HG03575 (cell line): ENCODE data around the gene CEACAM8.
"Not testable (repeated sequence)": the region's sequence is repeated elsewhere in the genome, so short reads cannot be mapped to it uniquely, and the experiment has no call there.

Experiments used
- ATAC-seq: cut with Tn5 transposase; IDR thresholded peaks from one replicate; pipeline ENCODE4 v1.9.1; 2021; ENCODE audit not compliant: unreplicated experiment, insufficient number of reproducible peaks, low FRiP score; ENCODE audit errors: extremely low read depth

Gene CEACAM8

GRCh38 chr19:42594617-42595489, at the start of gene CEACAM8:
Gene CEACAM8 (minus strand): TSS chr19:42594924. CDS start chr19:42594828, 96 bp downstream.
- ATAC-seq, result no peak

DNA sequence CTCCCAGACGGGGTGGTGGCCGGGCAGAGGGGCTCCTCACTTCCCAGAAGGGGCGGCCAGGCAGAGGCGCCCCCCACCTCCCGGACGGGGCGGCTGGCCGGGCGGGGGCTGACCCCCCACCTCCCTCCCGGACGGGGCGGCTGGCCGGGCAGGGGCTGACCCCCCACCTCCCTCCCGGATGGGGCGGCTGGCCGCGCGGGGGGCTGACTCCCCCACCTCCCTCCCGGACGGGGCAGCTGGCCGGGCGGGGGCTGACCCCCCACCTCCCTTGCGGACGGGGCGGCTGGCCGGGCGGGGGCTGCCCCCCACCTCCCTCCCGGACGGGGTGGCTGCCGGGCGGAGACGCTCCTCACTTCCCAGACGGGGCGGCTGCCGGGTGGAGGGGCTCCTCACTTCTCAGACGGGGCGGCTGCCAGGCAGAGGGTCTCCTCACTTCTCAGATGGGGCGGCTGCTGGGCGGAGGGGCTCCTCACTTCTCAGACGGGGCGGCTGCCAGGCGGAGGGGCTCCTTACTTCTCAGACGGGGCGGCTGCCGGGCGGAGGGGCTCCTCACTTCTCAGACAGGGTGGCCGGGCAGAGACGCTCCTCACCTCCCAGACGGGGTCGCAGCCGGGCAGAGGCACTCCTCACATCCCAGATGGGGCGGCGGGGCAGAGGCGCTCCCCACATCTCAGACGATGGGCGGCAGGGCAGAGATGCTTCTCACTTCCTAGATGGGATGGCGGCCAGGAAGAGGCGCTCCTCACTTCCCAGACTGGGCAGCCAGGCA, 44.8 kb upstream of the CEACAM8 start:
- not testable (repeated sequence) for ATAC-seq

- ATAC-seq, result no peak
Observed at GRCh38 chr19:42635233-42635539, 40.5 kb upstream of the CEACAM8 start.

DNA sequence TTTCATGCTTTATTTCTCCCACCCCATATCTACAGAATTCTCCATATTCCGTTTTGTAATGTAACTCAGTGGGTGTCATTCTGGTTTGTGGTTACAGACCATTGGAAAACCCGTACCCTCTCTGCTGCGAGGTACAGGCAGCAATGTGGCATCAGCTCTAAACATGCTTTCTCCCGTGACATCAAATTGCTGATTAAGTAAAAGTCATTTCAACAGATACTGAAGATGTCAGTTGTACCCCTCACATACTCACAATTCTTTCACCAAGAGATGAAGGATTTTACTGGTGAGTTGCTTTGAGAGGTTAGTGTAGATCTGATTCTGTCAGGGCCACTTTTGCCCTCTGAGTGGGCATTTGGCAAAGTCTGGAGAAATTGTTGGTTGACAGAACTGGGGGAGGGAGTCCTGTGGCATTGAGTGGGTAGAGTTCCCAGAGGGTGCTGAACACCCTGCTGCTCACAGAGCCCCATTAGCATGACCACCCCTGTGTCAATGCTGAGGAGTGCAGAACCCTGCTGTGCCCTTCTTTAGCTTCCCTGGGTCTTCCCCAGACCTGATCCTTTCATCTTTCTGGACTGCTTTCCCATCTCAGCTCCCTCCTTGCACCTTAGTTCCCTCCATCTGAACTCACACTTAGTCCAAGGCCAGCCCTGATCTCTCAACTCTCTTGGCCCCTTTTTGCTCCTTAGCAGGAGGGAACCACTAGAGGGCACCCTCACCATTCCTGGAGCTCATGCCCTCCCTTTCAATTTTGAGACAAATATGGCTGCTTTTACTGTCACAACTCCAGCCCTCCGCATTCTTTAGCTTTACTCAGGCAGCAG, 39.9 kb upstream of the CEACAM8 start:
- no peak for ATAC-seq

- ATAC-seq, result no peak
Observed at GRCh38 chr19:42629191-42629590, 34.5 kb upstream of the CEACAM8 start.

DNA sequence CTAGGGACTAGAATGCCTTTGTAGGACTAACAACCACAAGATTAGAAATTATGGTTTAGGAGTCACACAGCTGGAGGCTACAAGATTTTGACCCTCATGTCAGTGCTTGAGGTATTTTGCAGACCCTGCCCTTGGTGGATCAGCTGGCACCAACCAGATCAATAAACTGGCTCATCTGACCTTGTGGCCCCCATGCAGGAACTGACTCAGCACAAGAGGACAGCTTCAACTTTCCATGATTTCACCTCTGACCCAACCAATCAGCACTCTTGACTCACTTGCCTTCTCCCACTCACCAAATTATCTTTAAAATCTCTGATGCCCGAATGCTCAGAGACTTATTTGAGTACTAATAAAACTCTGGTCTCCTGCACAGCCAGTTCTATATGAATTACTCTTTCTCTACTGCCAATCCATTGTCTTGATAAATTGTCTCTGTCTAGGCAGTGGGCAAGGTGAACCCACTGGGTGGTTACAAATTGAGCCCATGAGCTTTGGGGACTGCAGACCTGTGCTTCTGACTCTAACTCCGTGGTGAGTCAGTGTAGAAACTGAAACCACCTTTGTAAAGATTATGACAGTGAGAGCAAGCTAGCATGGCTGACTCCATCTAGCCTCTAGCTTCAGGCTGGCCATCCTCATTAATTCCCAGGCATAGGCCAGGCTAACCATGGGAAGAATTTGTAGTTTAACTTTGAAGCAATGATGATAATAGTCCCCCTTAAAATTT, 33.9 kb upstream of the CEACAM8 start:
- ATAC-seq, result no peak

DNA sequence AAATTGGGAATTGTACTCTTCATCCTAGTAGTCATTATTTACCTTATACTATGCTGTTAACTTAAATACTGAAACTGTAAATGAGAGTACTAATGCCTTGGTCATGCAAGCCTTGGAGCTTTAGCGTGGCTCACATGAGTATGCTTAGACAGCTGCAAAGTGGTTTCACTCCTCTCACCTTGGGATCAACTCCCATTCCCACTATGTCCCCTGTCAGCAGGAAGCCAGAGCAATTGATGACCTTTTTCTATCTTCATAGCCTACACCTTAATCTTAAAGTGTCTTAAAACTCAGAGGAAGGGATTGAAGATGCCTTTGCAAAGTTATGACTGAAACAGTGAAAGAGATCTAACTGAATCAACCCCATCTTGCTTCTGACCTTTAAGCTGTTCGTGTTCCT, 33.2 kb upstream of the CEACAM8 start:
- ATAC-seq, result no peak

- ATAC-seq, result no peak
Observed at GRCh38 chr19:42626181-42626580, 31.5 kb upstream of the CEACAM8 start.

GRCh38 chr19:42619271-42619670, 24.5 kb upstream of the CEACAM8 start:
- no peak for ATAC-seq

DNA sequence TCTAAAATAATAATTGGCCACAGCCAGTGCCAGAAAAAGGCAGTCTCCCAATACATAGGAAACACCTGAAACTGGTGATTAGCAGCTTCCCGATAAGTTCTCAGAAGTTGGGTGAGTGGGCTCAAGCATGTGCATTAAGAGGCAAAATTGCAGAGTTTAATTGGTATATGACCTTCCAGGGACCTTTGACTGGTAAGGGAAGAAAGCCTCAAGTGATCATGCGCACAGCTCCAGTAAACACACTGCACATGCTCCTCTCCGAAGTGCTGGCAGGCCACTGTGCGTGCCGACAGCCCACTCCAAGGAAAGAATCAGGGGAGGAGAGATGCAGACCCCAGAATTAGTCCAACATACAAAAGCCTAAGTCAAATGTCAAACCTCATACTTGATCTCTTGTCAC, 18.9 kb upstream of the CEACAM8 start:
- ATAC-seq, result no peak

GRCh38 chr19:42610401-42610915, 15.7 kb upstream of the CEACAM8 start:
- not testable (repeated sequence) for ATAC-seq

GRCh38 chr19:42606660-42607351, 12.1 kb upstream of the CEACAM8 start:
- no peak for ATAC-seq

GRCh38 chr19:42601811-42602443, 7.2 kb upstream of the CEACAM8 start:
- ATAC-seq, result no peak

DNA sequence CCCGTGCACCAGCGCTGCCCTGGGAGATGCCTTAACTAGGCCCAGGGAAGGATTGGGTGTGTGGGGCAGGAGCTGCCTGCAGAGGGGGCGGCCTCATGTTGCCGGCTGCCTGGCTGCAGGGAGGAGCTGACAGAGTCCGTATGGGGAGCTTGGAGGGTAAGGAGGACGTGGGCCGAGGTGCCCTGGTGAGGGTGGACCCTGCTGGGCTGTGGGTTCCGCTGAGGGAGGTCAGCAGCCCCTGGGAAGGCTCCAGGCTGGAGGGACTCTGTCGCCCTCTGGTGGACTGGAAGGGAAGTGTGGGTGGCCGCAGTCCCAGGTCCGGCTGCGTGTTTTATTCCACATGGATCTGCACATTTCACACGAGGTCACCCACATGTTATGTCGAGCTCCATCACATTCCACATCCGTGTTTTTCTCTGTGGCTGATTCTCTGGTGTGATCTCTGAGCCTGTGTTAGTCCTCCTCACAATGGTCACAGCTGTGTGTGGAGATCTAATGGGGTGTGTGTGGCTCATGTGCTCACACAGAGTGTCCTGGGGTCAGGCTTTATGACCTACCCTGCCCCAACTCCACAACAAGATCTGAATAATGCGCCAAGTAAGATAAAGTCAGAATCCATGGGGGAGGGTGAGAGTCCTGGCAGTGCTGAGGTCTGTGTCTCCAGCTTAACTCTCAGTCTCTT, 1.8 kb upstream of the CEACAM8 start:
- no peak for ATAC-seq

DNA sequence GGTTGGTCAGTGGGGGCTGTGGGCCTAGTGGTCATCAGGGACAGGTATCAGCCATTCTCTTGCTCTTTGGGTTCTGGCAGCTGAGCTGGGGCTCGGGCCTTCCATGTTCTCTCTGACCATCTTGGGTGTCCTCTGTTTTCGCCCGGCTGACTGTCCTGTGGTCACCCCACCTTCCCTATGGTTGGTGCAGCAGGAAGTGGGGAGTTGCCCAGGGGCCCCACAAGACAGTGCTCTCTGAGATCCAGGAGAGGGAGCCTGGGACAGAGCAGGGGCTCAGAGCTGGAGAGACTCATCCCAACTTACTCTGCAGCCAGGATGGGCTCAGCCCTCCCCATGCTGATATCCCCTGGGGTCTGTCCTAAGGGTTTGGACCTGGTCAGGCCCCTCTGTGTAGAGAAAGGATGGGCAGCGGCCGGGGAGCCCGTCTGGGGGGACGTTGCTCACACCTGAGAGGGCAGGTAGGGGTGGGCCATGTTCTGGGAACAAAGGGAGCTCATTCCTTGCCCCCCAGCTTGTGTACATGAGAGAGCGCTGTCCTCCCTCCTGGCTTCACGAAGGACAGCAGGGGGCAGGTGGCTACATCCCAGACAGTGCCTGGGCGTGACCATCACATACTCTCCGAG, 937 bp upstream of the CEACAM8 start:
- no peak for ATAC-seq

DNA sequence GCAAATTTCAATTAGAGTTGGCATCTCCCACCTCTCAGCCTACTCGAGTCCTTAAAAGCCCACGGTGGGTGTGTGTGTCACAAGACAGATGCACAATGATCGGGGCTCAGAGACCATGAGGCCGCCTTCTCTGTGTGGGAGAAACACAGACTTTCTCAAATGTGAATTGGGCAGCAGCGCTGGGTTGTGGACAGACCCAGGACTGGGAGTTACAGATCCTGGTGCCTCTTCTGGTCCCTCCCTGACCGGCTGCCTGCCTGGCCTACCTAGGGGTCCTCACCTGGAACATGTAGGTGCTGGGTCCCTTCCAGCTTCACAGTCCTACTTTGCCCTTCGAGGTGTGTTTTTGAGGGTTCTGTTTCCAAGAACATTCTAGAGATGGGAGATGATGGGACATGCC, 4.9 kb downstream of the CEACAM8 start:
- ATAC-seq, result no peak

DNA sequence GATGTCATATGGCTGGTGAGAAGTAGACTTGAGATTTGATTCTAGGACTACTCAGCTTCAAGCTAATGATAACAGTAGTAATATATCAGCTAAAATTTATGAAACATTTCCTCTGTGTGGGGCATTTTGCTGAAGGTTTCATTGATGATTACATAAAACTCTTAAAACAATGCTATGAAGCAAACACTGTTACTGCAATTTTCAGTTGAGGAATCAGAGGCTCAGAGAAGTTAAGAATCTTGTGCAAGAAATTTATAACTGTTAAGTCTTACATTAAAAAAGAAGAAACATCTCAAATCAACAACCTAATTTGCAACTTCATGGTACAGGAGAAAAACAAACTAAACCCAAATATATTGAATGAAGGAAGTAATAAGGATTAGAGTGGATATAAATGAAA, 10.3 kb downstream of the CEACAM8 start:
- ATAC-seq, result no peak
